Gastrocnemius medialis (tissue), 4 donors: Measurements from ENCODE around the gene SMG7.

Source experiments
- POLR2A ChIP-seq, 2 donors: fragments of 450-650 bp; IDR thresholded peaks; one replicate each; pipeline ENCODE4 v1.6.1; 2017; ENCODE audit warnings: antibody characterized with exemption in 2 of 2, mild to moderate bottlenecking in 2 of 2, moderate library complexity in 2 of 2
- TF ChIP-seq, protein P1 (sequence below), 5 experiments: fragments of 450-650 bp in 3 of 5; fragments of 200-600 bp in 2 of 5; sonication (generic) in 2 of 5; IDR thresholded peaks in 4 of 5; conservative IDR thresholded peaks in 1 of 5; 1 replicate in 4 of 5; 2 replicates in 1 of 5; pipeline ENCODE4 v1.5.1; 2016 to 2019; ENCODE audit warnings: antibody characterized with exemption in 5 of 5, mild to moderate bottlenecking in 3 of 5, moderate library complexity in 3 of 5

DNA sequence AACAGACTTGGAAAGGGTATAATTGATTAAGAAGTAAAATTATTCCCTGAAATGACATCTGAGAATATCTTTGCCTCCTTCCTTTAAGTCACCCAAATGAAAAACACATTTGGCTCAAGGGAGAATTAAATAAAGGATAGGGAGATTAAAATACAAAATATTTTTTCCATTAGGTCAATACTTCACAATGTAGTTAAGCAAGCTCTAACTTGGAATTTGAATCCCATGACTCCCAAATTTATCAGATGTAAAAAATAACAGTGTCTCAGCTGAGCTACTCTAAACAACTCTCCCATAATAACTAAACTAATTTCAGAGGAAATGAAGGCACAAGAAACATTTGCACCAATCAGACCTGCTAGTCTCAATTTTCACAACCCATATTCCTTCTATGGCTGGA lies 47.6 kb upstream of the SMG7 start:
- TF ChIP-seq, protein P1, sequence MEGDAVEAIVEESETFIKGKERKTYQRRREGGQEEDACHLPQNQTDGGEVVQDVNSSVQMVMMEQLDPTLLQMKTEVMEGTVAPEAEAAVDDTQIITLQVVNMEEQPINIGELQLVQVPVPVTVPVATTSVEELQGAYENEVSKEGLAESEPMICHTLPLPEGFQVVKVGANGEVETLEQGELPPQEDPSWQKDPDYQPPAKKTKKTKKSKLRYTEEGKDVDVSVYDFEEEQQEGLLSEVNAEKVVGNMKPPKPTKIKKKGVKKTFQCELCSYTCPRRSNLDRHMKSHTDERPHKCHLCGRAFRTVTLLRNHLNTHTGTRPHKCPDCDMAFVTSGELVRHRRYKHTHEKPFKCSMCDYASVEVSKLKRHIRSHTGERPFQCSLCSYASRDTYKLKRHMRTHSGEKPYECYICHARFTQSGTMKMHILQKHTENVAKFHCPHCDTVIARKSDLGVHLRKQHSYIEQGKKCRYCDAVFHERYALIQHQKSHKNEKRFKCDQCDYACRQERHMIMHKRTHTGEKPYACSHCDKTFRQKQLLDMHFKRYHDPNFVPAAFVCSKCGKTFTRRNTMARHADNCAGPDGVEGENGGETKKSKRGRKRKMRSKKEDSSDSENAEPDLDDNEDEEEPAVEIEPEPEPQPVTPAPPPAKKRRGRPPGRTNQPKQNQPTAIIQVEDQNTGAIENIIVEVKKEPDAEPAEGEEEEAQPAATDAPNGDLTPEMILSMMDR (IDR thresholded peaks at IDR 0.05 in 4 of 5, conservative IDR thresholded peaks at IDR 0.05 in 1 of 5) = no peak
- TF ChIP-seq POLR2A (IDR thresholded peaks at IDR 0.05) = no peak
